IMR-90 (cell line): Measurements from ENCODE around the gene KLF11. TPM values are rescaled to one million over a fixed set of nuclear protein-coding genes. Genes with fewer than 3 reads are reported as not detected.
A peak's percentile ranks its signal among the peaks of the same experiment; 100 is the strongest.

Source experiments
- ATAC-seq: fragments of 200-7000 bp; cut with Tn5 transposase; 2 replicates; pipeline ENCODE4 v1.9.1; 2020; ENCODE audit warnings: low read depth, mild to moderate bottlenecking, moderate library complexity
- Bru-seq: library from RNA; stranded (reverse); fragments of 400-500 nt; gene quantifications from one replicate; lab custom pipeline; 2021; lab: Mats Ljungman, UMichigan
- BruChase-seq, 2 experiments: library from RNA; stranded (reverse); fragments of 400-500 nt; gene quantifications; one replicate each; lab custom pipeline; 2021; lab: Mats Ljungman, UMichigan
- BruUV-seq: library from RNA; stranded (reverse); fragments of 400-500 nt; replicated peaks from 2 replicates; lab custom pipeline; 2021; lab: Mats Ljungman, UMichigan
- CTCF ChIA-PET: fragments of 300-600 bp; formaldehyde crosslinking; extraction: SDS; loops from one replicate; lab custom pipeline; 2021; ENCODE audit warnings: antibody characterized with exemption; lab: Yijun Ruan, JAX
- POLR2A ChIA-PET: fragments of 300-600 bp; sonication (Branson Sonifier 250); formaldehyde crosslinking; loops from one replicate; lab custom pipeline; 2022; ENCODE audit warnings: antibody characterized with exemption; ENCODE audit not compliant: unreplicated experiment; lab: Charles Lee
- DNase-seq: peaks from one replicate; pipeline ENCODE4 v3.0.0; 2013
- H2AFZ ChIP-seq: replicated peaks from 2 replicates; pipeline ENCODE3; 2013; ENCODE audit warnings: low read length, mild to moderate bottlenecking; ENCODE audit not compliant: poor library complexity
- H2AK5ac ChIP-seq: 2 replicates; pipeline ENCODE4 v1.6.1; 2013; ENCODE audit warnings: low read depth, low read length, inconsistent platforms
- H2AK9ac ChIP-seq: replicated peaks from 2 replicates; pipeline ENCODE3; 2013; ENCODE audit warnings: mild to moderate bottlenecking, low read depth, low read length, moderate library complexity; ENCODE audit not compliant: poor library complexity
- H2BK120ac ChIP-seq: 2 replicates; pipeline ENCODE4 v1.6.1; 2013; ENCODE audit warnings: low read depth, low read length, inconsistent platforms
- H2BK15ac ChIP-seq: 3 replicates; pipeline ENCODE4 v1.6.1; 2013; ENCODE audit warnings: low read depth, low read length, inconsistent platforms
- H2BK20ac ChIP-seq: 2 replicates; pipeline ENCODE4 v1.6.1; 2013; ENCODE audit warnings: low read depth, mild to moderate bottlenecking, inconsistent platforms, low read length, moderate library complexity
- H2BK5ac ChIP-seq: 2 replicates; pipeline ENCODE4 v1.6.1; 2013; ENCODE audit warnings: mild to moderate bottlenecking, low read depth, low read length, inconsistent platforms; ENCODE audit not compliant: poor library complexity, severe bottlenecking
- H3K14ac ChIP-seq: replicated peaks from 2 replicates; pipeline ENCODE4 v1.6.1; 2013; ENCODE audit warnings: low read depth, low read length, inconsistent platforms
- H3K18ac ChIP-seq: 2 replicates; pipeline ENCODE4 v1.6.1; 2013; ENCODE audit warnings: low read depth, low read length, control low read depth
- H3K23ac ChIP-seq: 2 replicates; pipeline ENCODE4 v1.6.1; 2013; ENCODE audit warnings: low read depth, low read length, inconsistent platforms
- H3K27ac ChIP-seq: 2 replicates; pipeline ENCODE4 v1.5.1; 2013; ENCODE audit warnings: mild to moderate bottlenecking, control low read depth, low read length; ENCODE audit not compliant: insufficient read depth
- H3K27me3 ChIP-seq: 2 replicates; pipeline ENCODE4 v1.6.1; 2013; ENCODE audit warnings: low read length; ENCODE audit not compliant: control insufficient read depth, insufficient read depth
- H3K36me3 ChIP-seq: 2 replicates; pipeline ENCODE4 v1.6.1; 2013; ENCODE audit warnings: low read length, mixed read lengths; ENCODE audit not compliant: control insufficient read depth, insufficient read depth
- H3K4ac ChIP-seq: 2 replicates; pipeline ENCODE4 v1.6.1; 2013; ENCODE audit warnings: low read depth, low read length, inconsistent platforms
- H3K4me1 ChIP-seq: 2 replicates; pipeline ENCODE4 v1.6.1; 2013; ENCODE audit warnings: low read length, mixed read lengths; ENCODE audit not compliant: control insufficient read depth, insufficient read depth
- H3K4me2 ChIP-seq: 2 replicates; pipeline ENCODE4 v1.6.1; 2013; ENCODE audit warnings: low read depth, mild to moderate bottlenecking, control low read depth, low read length, moderate library complexity
- H3K4me3 ChIP-seq: 2 replicates; pipeline ENCODE4 v1.5.1; 2013; ENCODE audit warnings: low read depth, mild to moderate bottlenecking, control low read depth, low read length, moderate library complexity; ENCODE audit not compliant: insufficient read depth
- H3K56ac ChIP-seq: 2 replicates; pipeline ENCODE4 v1.6.1; 2013; ENCODE audit warnings: low read length, inconsistent platforms; ENCODE audit not compliant: insufficient read depth; ENCODE audit errors: extremely low read depth
- H3K79me1 ChIP-seq, 2 experiments: 2 replicates each; pipeline ENCODE4 v1.6.1; 2013; ENCODE audit warnings: low read length in 2 of 2, inconsistent platforms in 1 of 2, low read depth in 1 of 2
- H3K9ac ChIP-seq: 2 replicates; pipeline ENCODE4 v1.6.1; 2013; ENCODE audit warnings: low read depth, low read length, control low read depth
- H3K9me1 ChIP-seq: 2 replicates; pipeline ENCODE4 v1.6.1; 2013; ENCODE audit warnings: low read length, inconsistent platforms; ENCODE audit not compliant: insufficient read depth
- H3K9me3 ChIP-seq: 2 replicates; pipeline ENCODE4 v1.6.1; 2013; ENCODE audit warnings: low read length; ENCODE audit not compliant: control insufficient read depth, insufficient read depth
- H4K20me1 ChIP-seq: 2 replicates; pipeline ENCODE4 v1.6.1; 2013; ENCODE audit warnings: low read length, inconsistent platforms; ENCODE audit not compliant: insufficient read depth
- H4K5ac ChIP-seq: 2 replicates; pipeline ENCODE4 v1.6.1; 2013; ENCODE audit warnings: mild to moderate bottlenecking, low read depth, low read length, control low read depth
- H4K8ac ChIP-seq, 2 experiments: 2 replicates each; pipeline ENCODE4 v1.6.1; 2013; ENCODE audit warnings: low read depth in 2 of 2, low read length in 2 of 2, control low read depth in 1 of 2, inconsistent platforms in 1 of 2
- H4K91ac ChIP-seq: 2 replicates; pipeline ENCODE4 v1.6.1; 2013; ENCODE audit warnings: low read depth, low read length, inconsistent platforms; ENCODE audit not compliant: insufficient read depth
- BHLHE40 ChIP-seq: fragments of 150-350 bp; IDR thresholded peaks from 2 replicates; pipeline ENCODE4 v1.6.1; 2016; ENCODE audit warnings: mild to moderate bottlenecking, low read depth, low read length
- CEBPB ChIP-seq: IDR thresholded peaks from 2 replicates; pipeline ENCODE4 v1.6.1; 2012; ENCODE audit warnings: low read depth, low read length, improper control_type of control experiment
- CTCF ChIP-seq: conservative IDR thresholded peaks from 2 replicates; pipeline ENCODE4 v1.5.1; 2012; ENCODE audit warnings: mild to moderate bottlenecking, low read depth, low read length, improper control_type of control experiment
- ELK1 ChIP-seq: fragments of 150-350 bp; IDR thresholded peaks from 2 replicates; pipeline ENCODE4 v1.6.1; 2016; ENCODE audit warnings: low read depth, mild to moderate bottlenecking, low read length, moderate library complexity, borderline replicate concordance
- FOS ChIP-seq: fragments of 150-350 bp; IDR thresholded peaks from 2 replicates; pipeline ENCODE4 v1.6.1; 2016; ENCODE audit warnings: low read depth, low read length
- MXI1 ChIP-seq: IDR thresholded peaks from 2 replicates; pipeline ENCODE4 v1.6.1; 2012; ENCODE audit warnings: low read depth, mild to moderate bottlenecking, low read length, moderate library complexity, borderline replicate concordance
- POLR2A ChIP-seq: IDR thresholded peaks from 2 replicates; pipeline ENCODE4 v1.6.1; 2012; ENCODE audit warnings: mild to moderate bottlenecking, low read depth, low read length
- RAD21 ChIP-seq: IDR thresholded peaks from 2 replicates; pipeline ENCODE4 v1.6.1; 2012; ENCODE audit warnings: low read length, improper control_type of control experiment
- RFX5 ChIP-seq: IDR thresholded peaks from 2 replicates; pipeline ENCODE4 v1.8.0; 2012; ENCODE audit warnings: low read depth, mild to moderate bottlenecking, low read length, moderate library complexity
- SMC3 ChIP-seq: fragments of 150-350 bp; IDR thresholded peaks from 2 replicates; pipeline ENCODE4 v1.6.1; 2016; ENCODE audit warnings: low read depth, mild to moderate bottlenecking, antibody characterized with exemption, low read length, moderate library complexity
- USF2 ChIP-seq: fragments of 150-350 bp; IDR thresholded peaks from 2 replicates; pipeline ENCODE4 v1.6.1; 2017; ENCODE audit warnings: mild to moderate bottlenecking, antibody characterized with exemption, low read length, low read depth
- WGBS, 2 experiments: methylation state at CpG; one replicate each; pipeline versions ENCODE4 v1.1.5 to v1.1.7; 2013; ENCODE audit warnings: missing lambda C conversion rate in 2 of 2; ENCODE audit not compliant: insufficient read length in 1 of 2; ENCODE audit errors: extremely low coverage in 2 of 2; 5-methylcytosine and 5-hydroxymethylcytosine counted together
- dilution Hi-C: fragments of 300-500 bp; cut with HindIII; formaldehyde crosslinking; loops from one replicate; pipeline ENCODE4 v1.14.3; 2018; ENCODE audit warnings: low sequenced_read_pairs; ENCODE audit not compliant: unreplicated experiment
- in situ Hi-C: fragments of 300-500 bp; cut with MboI; formaldehyde crosslinking; loops from 3 replicates; pipeline ENCODE4 v1.14.3; 2019; ENCODE audit warnings: low sequenced_read_pairs, inconsistent platforms, mixed read lengths
- intact Hi-C: fragments of 100-400 bp; cut with micrococcal nuclease; formaldehyde crosslinking; loops from 2 replicates; pipeline ENCODE4 v1.10.0; 2022
- long read RNA-seq: library from polyadenylated mRNA; unstranded; transcript quantifications from one replicate; pipeline ENCODE4 v2.0.0, GENCODE V29; 2021; ENCODE audit not compliant: unreplicated experiment
- polyA plus RNA-seq, 3 experiments: library from polyadenylated mRNA; depleted of rRNA; stranded (reverse); fragments of >200 nt; gene quantifications; 2 replicates each; pipeline ENCODE4 v1.2.3, GENCODE V29; 2012; ENCODE audit warnings: low replicate concordance in 1 of 3
- total RNA-seq: library from RNA; depleted of rRNA; stranded (reverse); fragments of >200 nt; gene quantifications from 2 replicates; pipeline ENCODE4 v1.2.3, GENCODE V29; 2012; rRNA removed

The KLF11 gene
- 2.0 and 2.2 TPM in 2 replicates for total RNA-seq
- 2.4 and 2.5 TPM in 2 replicates for polyA plus RNA-seq (2012; rRNA removed)
- 2.4 TPM in 2 replicates for polyA plus RNA-seq (2012; cell fraction: cytosol; rRNA removed)
- 2.3 and 3.4 TPM in 2 replicates for polyA plus RNA-seq (2012; cell fraction: nucleus; rRNA removed; ENCODE audit: low replicate concordance)
- percentile 45 among the genes with signal in this experiment for Bru-seq, nascent RNA
- percentile 41 among the genes with signal in this experiment for BruChase-seq, experiment 1, labeled RNA remaining after a 6-hour chase
- percentile 48 among the genes with signal in this experiment for BruChase-seq, experiment 2, labeled RNA remaining after a 2-hour chase
- long read RNA-seq, full-length matches to known transcripts, result 3 of 10 reads
- long read RNA-seq, partial matches to known transcripts, result 7 of 10 reads
- long read RNA-seq, other reads (novel, unspliced or antisense), result 0 of 10 reads

- Histone ChIP-seq H2AFZ (peak within 1 kb of the TSS; percentile 94), H4K8ac (peak within 1 kb of the TSS; percentile 38 to 85; a peak in 2 of 4 replicates), H3K36me3 (peaks cover 9% of the 10 kb centered on the region), H3K9me1 (peaks cover 4% of the 10 kb centered on the region; the same call in 1 of the 2 replicates), H3K79me1 (peaks cover 0 to 6% of the 10 kb centered on the region in 2 experiments; a peak in 1 of 4 replicates), H2BK5ac (peak within 1 kb of the TSS; percentile 78), H2AK9ac (peak within 1 kb of the TSS; percentile 88), H3K14ac (peak within 1 kb of the TSS; percentile 24), H4K5ac (no peak within 1 kb of the TSS), H3K18ac (no peak within 1 kb of the TSS; the same call in 1 of the 2 replicates), H4K20me1 (peaks cover 4% of the 10 kb centered on the region; the same call in 1 of the 2 replicates), H2BK20ac (peak within 1 kb of the TSS; percentile 48; the same call in 1 of the 2 replicates), H3K27me3 (no peaks in the 10 kb centered on the region), H4K91ac (peak within 1 kb of the TSS; percentile 68), H3K27ac (peak within 1 kb of the TSS; percentile 61), H3K4me3 (peak within 1 kb of the TSS; percentile 62), H2BK15ac (peak within 1 kb of the TSS; percentile 77; the same call in 1 of the 3 replicates), H3K4ac (peak within 1 kb of the TSS; percentile 78), H3K9ac (peak within 1 kb of the TSS; percentile 40; the same call in 1 of the 2 replicates), H3K4me2 (peak within 1 kb of the TSS; percentile 75), H2AK5ac (no peak within 1 kb of the TSS), H3K56ac (peak within 1 kb of the TSS; percentile 38; the same call in 1 of the 2 replicates), H2BK120ac (peak within 1 kb of the TSS; percentile 49; the same call in 1 of the 2 replicates), H3K23ac (peak within 1 kb of the TSS; percentile 6; the same call in 1 of the 2 replicates), H3K9me3 (no peaks in the 10 kb centered on the region), H3K4me1 (peaks cover 2% of the 10 kb centered on the region; the same call in 1 of the 2 replicates)
- ChIA-PET POLR2A (no interaction called here), CTCF (interaction anchor here (0.5 to 1.2 kb wide), 2 partner anchors 59 to 86 kb away, joined by 3 to 5 read pairs; no protein-coding TSS in a partner anchor)
- no TSS peak for BruUV-seq
- ATAC-seq (peak; percentile 94), DNase-seq (peak; percentile 81)
- 0% methylated on average over 30 of the region's 104 CpGs; no CpG with 5 or more reads in 1 of the 2 experiments for WGBS, 2 experiments
- intact Hi-C loops, result loop anchor here (2.0 to 10.0 kb wide), 3 partner anchors 59 to 156 kb away; no protein-coding TSS in a partner anchor
- dilution Hi-C loops, result no loop called here
- in situ Hi-C loops, result loop anchor here (10.0 kb wide), 1 partner anchor 479 kb away; no protein-coding TSS in a partner anchor
- TF ChIP-seq CEBPB, result no peak
- peak; percentile 90 for TF ChIP-seq USF2
- no peak for TF ChIP-seq SMC3
- peak; percentile 95 for TF ChIP-seq BHLHE40
- TF ChIP-seq ELK1, result no peak
- no peak for TF ChIP-seq CTCF
- no peak for TF ChIP-seq FOS
- TF ChIP-seq POLR2A, result peak; percentile 44; the same call in 1 of the 2 replicates
- TF ChIP-seq RAD21, result no peak
- TF ChIP-seq MXI1, result 0 out of 2 replicates have a peak, but pooled peaks have one; percentile 14
- no peak for TF ChIP-seq RFX5
Measured at GRCh38 chr2:10043256-10043905, at the start of gene KLF11. KLF11 (plus strand) TSS chr2:10043550; CDS start chr2:10043717, 167 bp downstream.
